SK-N-SH treated with all-trans-retinoic acid at 6 μM for 48 hours (cell line): ENCODE data around the gene PTX4.

Experiments used
- ARNTL ChIP-seq: fragments of 450-650 bp; formaldehyde crosslinking; IDR thresholded peaks from 2 replicates; pipeline ENCODE4 v1.5.0; 2020; ENCODE audit warnings: low read depth, mild to moderate bottlenecking, moderate library complexity, borderline replicate concordance
- GLIS3 ChIP-seq: fragments of 250-450 bp; sonication (Bioruptor Pico); IDR thresholded peaks from 2 replicates; pipeline ENCODE4 v1.5.0; 2020; ENCODE audit warnings: mild to moderate bottlenecking, moderate library complexity
- OSR1 ChIP-seq: fragments of 250-450 bp; sonication (Bioruptor Pico); IDR thresholded peaks from 2 replicates; pipeline ENCODE4 v1.8.0; 2022; ENCODE audit warnings: moderate library complexity, mild to moderate bottlenecking, inconsistent platforms
- POU6F1 ChIP-seq: fragments of 250-450 bp; sonication (Bioruptor Pico); IDR thresholded peaks from 2 replicates; pipeline ENCODE4 v1.8.0; 2021; ENCODE audit warnings: low read depth, mild to moderate bottlenecking, moderate library complexity, borderline replicate concordance
- SNAI2 ChIP-seq: fragments of 250-450 bp; sonication (Bioruptor Pico); IDR thresholded peaks from 2 replicates; pipeline ENCODE4 v1.5.0; 2020; ENCODE audit warnings: mild to moderate bottlenecking, moderate library complexity
- TCF4 ChIP-seq: fragments of 250-450 bp; sonication (Bioruptor Pico); IDR thresholded peaks from 2 replicates; pipeline ENCODE4 v1.8.0; 2021; ENCODE audit warnings: mild to moderate bottlenecking, moderate library complexity, borderline replicate concordance
- TOX ChIP-seq: fragments of 250-450 bp; sonication (Bioruptor Pico); IDR thresholded peaks from 2 replicates; pipeline ENCODE4 v1.8.0; 2021; ENCODE audit warnings: mild to moderate bottlenecking, moderate library complexity, borderline replicate concordance
- ZC3H10 ChIP-seq: fragments of 250-450 bp; sonication (Bioruptor Pico); IDR thresholded peaks from 2 replicates; pipeline ENCODE4 v1.5.1; 2021; ENCODE audit warnings: mild to moderate bottlenecking, moderate library complexity
- ZFP30 ChIP-seq: fragments of 450-650 bp; formaldehyde crosslinking; IDR thresholded peaks from 2 replicates; pipeline ENCODE4 v1.5.0; 2022; ENCODE audit warnings: mild to moderate bottlenecking, moderate library complexity
- ZNF70 ChIP-seq: fragments of 450-650 bp; formaldehyde crosslinking; IDR thresholded peaks from 2 replicates; pipeline ENCODE4 v1.5.0; 2020; ENCODE audit warnings: mild to moderate bottlenecking, moderate library complexity
- ZNF8 ChIP-seq: fragments of 450-650 bp; formaldehyde crosslinking; IDR thresholded peaks from 2 replicates; pipeline ENCODE4 v1.5.0; 2020; ENCODE audit warnings: mild to moderate bottlenecking, moderate library complexity

- TF ChIP-seq ZNF70 (CRISPR knock-in tag) (no peak), ZNF8 (no peak), TOX (CRISPR knock-in tag) (no peak), POU6F1 (CRISPR knock-in tag) (no peak), GLIS3 (CRISPR knock-in tag) (no peak), ZC3H10 (CRISPR knock-in tag) (no peak), TCF4 (CRISPR knock-in tag) (no peak), SNAI2 (CRISPR knock-in tag) (no peak), OSR1 (CRISPR knock-in tag) (no peak), ARNTL (CRISPR knock-in tag) (no peak), ZFP30 (CRISPR knock-in tag) (no peak)
These were observed 20.3 kb downstream of the PTX4 start for GRCh38 chr16:1468426-1468810.
